GM12874 (cell line): ENCODE measurements around the gene LRRC7.

Experiments used
- CTCF ChIP-seq: IDR thresholded peaks from 2 replicates; pipeline ENCODE4 v1.5.1; 2011; ENCODE audit warnings: low read depth, mild to moderate bottlenecking, control low read depth, low read length, moderate library complexity; ENCODE audit not compliant: insufficient read depth

Gene LRRC7

GRCh38 chr1:69533343-69533742, 34.4 kb upstream of the LRRC7 start:
- no peak for TF ChIP-seq CTCF

GRCh38 chr1:69534829-69535228, 32.9 kb upstream of the LRRC7 start:
- TF ChIP-seq CTCF, result no peak

- TF ChIP-seq CTCF, result no peak
These were observed 32.2 kb upstream of the LRRC7 start for GRCh38 chr1:69535490-69535889.

- TF ChIP-seq CTCF, result no peak
These were observed 27.7 kb upstream of the LRRC7 start for GRCh38 chr1:69540052-69540451.

GRCh38 chr1:69551476-69552324, 16.0 kb upstream of the LRRC7 start:
- no peak for TF ChIP-seq CTCF

GRCh38 chr1:69553726-69554125, 14.0 kb upstream of the LRRC7 start:
- TF ChIP-seq CTCF, result no peak

GRCh38 chr1:69568421-69569174, 876 bp downstream of the LRRC7 start:
- no peak for TF ChIP-seq CTCF
